ENCODE measurements around the gene NHS.

NHS gene

GRCh38 chrX:17448188-17448587 is 73.2 kb downstream of the NHS start:
- Histone ChIP-seq H3K9me3 (ENCODE audit: low read length) (no peaks in the 10 kb centered on the region), H3K79me2 (ENCODE audit: insufficient read depth, low read length) (no peaks in the 10 kb centered on the region), H3K36me3 (ENCODE audit: insufficient read depth, low read length) (no peaks in the 10 kb centered on the region), H4K20me1 (ENCODE audit: insufficient read depth, low read length) (no peaks in the 10 kb centered on the region), H3K4me2 (ENCODE audit: low read length) (no peak overlapping the region), H3K4me3 (ENCODE audit: low read depth, low read length, poor library complexity, severe bottlenecking) (no peak overlapping the region), H2AFZ (ENCODE audit: low read length) (no peak overlapping the region), H3K9me2 (ENCODE audit: low read depth, low read length) (no peaks in the 10 kb centered on the region), H3F3A (ENCODE audit: insufficient read depth, low read length) (no peaks in the 10 kb centered on the region), H3K4me1 (ENCODE audit: insufficient read depth, low read length, severe bottlenecking) (no peaks in the 10 kb centered on the region), H3K27me3 (ENCODE audit: insufficient read depth, low read length) (no peaks in the 10 kb centered on the region), H3K27ac (ENCODE audit: low read depth, low read length, poor library complexity, severe bottlenecking) (no peak overlapping the region), H3K9ac (ENCODE audit: low read length) (no peak overlapping the region)
- TF ChIP-seq CTCF (IDR thresholded peaks at IDR 0.05; ENCODE audit: low read length) = no peak
- TF ChIP-seq EZH2 (IDR thresholded peaks at IDR 0.05; ENCODE audit: borderline replicate concordance, low read length) = no peak

- Histone ChIP-seq H3K9me2 (ENCODE audit: low read depth, low read length) (no peaks in the 10 kb centered on the region), H3K79me2 (ENCODE audit: insufficient read depth, low read length) (no peaks in the 10 kb centered on the region), H3K4me3 (ENCODE audit: low read depth, low read length, poor library complexity, severe bottlenecking) (no peak overlapping the region), H4K20me1 (ENCODE audit: insufficient read depth, low read length) (no peaks in the 10 kb centered on the region), H3K36me3 (ENCODE audit: insufficient read depth, low read length) (no peaks in the 10 kb centered on the region), H3K9me3 (ENCODE audit: low read length) (no peaks in the 10 kb centered on the region), H2AFZ (ENCODE audit: low read length) (no peak overlapping the region), H3K27me3 (ENCODE audit: insufficient read depth, low read length) (no peaks in the 10 kb centered on the region), H3K9ac (ENCODE audit: low read length) (no peak overlapping the region), H3F3A (ENCODE audit: insufficient read depth, low read length) (no peaks in the 10 kb centered on the region), H3K4me1 (ENCODE audit: insufficient read depth, low read length, severe bottlenecking) (no peaks in the 10 kb centered on the region), H3K4me2 (ENCODE audit: low read length) (no peak overlapping the region), H3K27ac (ENCODE audit: low read depth, low read length, poor library complexity, severe bottlenecking) (no peak overlapping the region)
- no peak for TF ChIP-seq EZH2 (IDR thresholded peaks at IDR 0.05; ENCODE audit: borderline replicate concordance, low read length)
- TF ChIP-seq CTCF (IDR thresholded peaks at IDR 0.05; ENCODE audit: low read length) = no peak
Measured at GRCh38 chrX:17449866-17450265, 74.9 kb downstream of the NHS start.

- no peaks in the 10 kb centered on the region for H3F3A ChIP-seq (ENCODE audit: insufficient read depth, low read length)
- no peaks in the 10 kb centered on the region for H3K36me3 ChIP-seq (ENCODE audit: insufficient read depth, low read length)
- H3K27me3 ChIP-seq (ENCODE audit: insufficient read depth, low read length) = no peaks in the 10 kb centered on the region
Measured at GRCh38 chrX:17453788-17454187, 78.8 kb downstream of the NHS start.

More at GRCh38 chrX:17453788-17454187, 78.8 kb downstream of the NHS start:
- H2AFZ ChIP-seq (ENCODE audit: low read length) = no peak overlapping the region
- H3K27ac ChIP-seq (ENCODE audit: low read depth, low read length, poor library complexity, severe bottlenecking) = no peak overlapping the region
- H3K79me2 ChIP-seq (ENCODE audit: insufficient read depth, low read length) = no peaks in the 10 kb centered on the region
- no peaks in the 10 kb centered on the region for H3K4me1 ChIP-seq (ENCODE audit: insufficient read depth, low read length, severe bottlenecking)
- no peaks in the 10 kb centered on the region for H3K9me3 ChIP-seq (ENCODE audit: low read length)
- no peak overlapping the region for H3K4me3 ChIP-seq (ENCODE audit: low read depth, low read length, poor library complexity, severe bottlenecking)
- no peak overlapping the region for H3K4me2 ChIP-seq (ENCODE audit: low read length)
- H3K9me2 ChIP-seq (ENCODE audit: low read depth, low read length) = no peaks in the 10 kb centered on the region
- TF ChIP-seq EZH2 (IDR thresholded peaks at IDR 0.05; ENCODE audit: borderline replicate concordance, low read length) (no peak), CTCF (IDR thresholded peaks at IDR 0.05; ENCODE audit: low read length) (no peak)
- no peaks in the 10 kb centered on the region for H4K20me1 ChIP-seq (ENCODE audit: insufficient read depth, low read length)
- H3K9ac ChIP-seq (ENCODE audit: low read length) = no peak overlapping the region

Measured in OCI-LY1 (cell line).